A549 (cell line): ENCODE measurements around the gene PHYH. TPM values are rescaled to one million over a fixed set of nuclear protein-coding genes. Genes with fewer than 3 reads are reported as not detected.
"Not testable (repeated sequence)": the region's sequence is repeated elsewhere in the genome, so short reads cannot be mapped to it uniquely, and the experiment has no call there.

Source experiments
- ATAC-seq, 2 experiments: fragments of 200-7000 bp in 1 of 2; fragments of >200 bp in 1 of 2; cut with Nextera tagmentation in 1 of 2; cut with Tn5 transposase in 1 of 2; 3 replicates each; pipeline versions ENCODE4 v1.8.0 to v1.9.1; 2018 to 2020; ENCODE audit warnings: mild to moderate bottlenecking in 1 of 2, moderate library complexity in 1 of 2
- CTCF ChIA-PET: fragments of 300-600 bp; sonication (Branson Sonifier 250); formaldehyde crosslinking; extraction: SDS; loops from one replicate; lab custom pipeline; 2021; ENCODE audit warnings: antibody characterized with exemption, inconsistent platforms; lab: Yijun Ruan, JAX
- POLR2A ChIA-PET: fragments of 350-600 bp; formaldehyde crosslinking; extraction: SDS; loops from one replicate; lab custom pipeline; 2021; ENCODE audit warnings: antibody characterized with exemption, inconsistent platforms; lab: Yijun Ruan, JAX
- DNase-seq, 2 experiments: peaks; one replicate each; pipeline versions ENCODE4 v3.0.0 to v3.0.0-alpha.2; 2011 to 2016; ENCODE audit warnings: low read depth in 1 of 2, low spot score in 1 of 2
- FAIRE-seq: peaks from 2 replicates; lab custom pipeline; 2011; peaks lifted over from hg19 to GRCh38; lab: Jason Lieb, UNC
- H3K27ac ChIP-seq, 2 experiments: fragments of >200 bp; sonication (Bioruptor Twin); formaldehyde crosslinking; 3 replicates each; pipeline ENCODE4 v1.5.1; 2016 to 2017
- H3K4me1 ChIP-seq: fragments of >200 bp; sonication (Bioruptor Twin); formaldehyde crosslinking; 3 replicates; pipeline ENCODE4 v1.6.1; 2016
- H3K4me2 ChIP-seq: fragments of >200 bp; sonication (Bioruptor Twin); formaldehyde crosslinking; 3 replicates; pipeline ENCODE4 v1.6.1; 2016
- H3K4me3 ChIP-seq: fragments of >200 bp; sonication (Bioruptor Twin); formaldehyde crosslinking; 3 replicates; pipeline ENCODE4 v1.5.1; 2016
- H3K9me3 ChIP-seq: fragments of >200 bp; sonication (Bioruptor Twin); formaldehyde crosslinking; 3 replicates; pipeline ENCODE4 v1.6.1; 2016
- BCL3 ChIP-seq: fragments of >200 bp; sonication (Bioruptor Twin); formaldehyde crosslinking; IDR thresholded peaks from 3 replicates; pipeline ENCODE4 v1.6.1; 2016
- CHD2 ChIP-seq: fragments of 150-350 bp; IDR thresholded peaks from 2 replicates; pipeline ENCODE4 v1.6.1; 2014; ENCODE audit warnings: low read length; ENCODE audit not compliant: partially characterized antibody
- CTCF ChIP-seq: fragments of >200 bp; sonication (Bioruptor Twin); formaldehyde crosslinking; IDR thresholded peaks from 3 replicates; pipeline ENCODE4 v1.5.1; 2016
- E2F6 ChIP-seq: IDR thresholded peaks from 2 replicates; pipeline ENCODE4 v1.6.1; 2012; ENCODE audit warnings: low read depth, borderline replicate concordance
- EHF ChIP-seq: fragments of 250-450 bp; sonication (Bioruptor Pico); IDR thresholded peaks from 2 replicates; pipeline ENCODE4 v1.5.0; 2020; ENCODE audit warnings: mild to moderate bottlenecking
- EHMT2 ChIP-seq: fragments of 200-600 bp; sonication (generic); IDR thresholded peaks from 2 replicates; pipeline ENCODE4 v1.6.1; 2016; ENCODE audit warnings: antibody characterized with exemption, low read depth, mild to moderate bottlenecking, moderate library complexity
- ELK1 ChIP-seq: fragments of 150-350 bp; IDR thresholded peaks from 2 replicates; pipeline ENCODE4 v1.6.1; 2014; ENCODE audit warnings: low read depth, mild to moderate bottlenecking, low read length
- FOSB ChIP-seq: fragments of 250-450 bp; sonication (Bioruptor Pico); IDR thresholded peaks from 2 replicates; pipeline ENCODE4 v1.5.0; 2020; ENCODE audit warnings: mild to moderate bottlenecking, moderate library complexity
- FOXS1 ChIP-seq: fragments of 250-450 bp; sonication (Bioruptor Pico); IDR thresholded peaks from 2 replicates; pipeline ENCODE4 v1.5.0; 2020; ENCODE audit warnings: mild to moderate bottlenecking, moderate library complexity
- GATA3 ChIP-seq: IDR thresholded peaks from 2 replicates; pipeline ENCODE4 v1.6.1; 2012; ENCODE audit warnings: borderline replicate concordance
- HDAC2 ChIP-seq: fragments of 200-600 bp; sonication (generic); IDR thresholded peaks from 2 replicates; pipeline ENCODE4 v1.6.1; 2016
- HOXA7 ChIP-seq: fragments of 250-450 bp; sonication (Bioruptor Pico); IDR thresholded peaks from 2 replicates; pipeline ENCODE4 v1.5.0; 2020; ENCODE audit warnings: mild to moderate bottlenecking, moderate library complexity
- JUN ChIP-seq, 2 experiments: fragments of >200 bp; sonication (Bioruptor Twin); formaldehyde crosslinking; IDR thresholded peaks; 2 replicates in 1 of 2; 3 replicates in 1 of 2; pipeline ENCODE4 v1.6.1; 2016 to 2017
- KDM1A ChIP-seq: fragments of 200-600 bp; sonication (generic); IDR thresholded peaks from 2 replicates; pipeline ENCODE4 v1.6.1; 2016; ENCODE audit warnings: low read depth, mild to moderate bottlenecking
- MAX ChIP-seq: IDR thresholded peaks from 2 replicates; pipeline ENCODE4 v1.6.1; 2012
- NPAS2 ChIP-seq: fragments of 250-450 bp; sonication (Bioruptor Pico); IDR thresholded peaks from 2 replicates; pipeline ENCODE4 v1.8.0; 2022; ENCODE audit warnings: mild to moderate bottlenecking, moderate library complexity, borderline replicate concordance
- POLR2AphosphoS2 ChIP-seq: conservative IDR thresholded peaks from 2 replicates; pipeline ENCODE4 v1.6.1; 2012; ENCODE audit warnings: low read length, improper control_type of control experiment, inconsistent platforms
- RARB ChIP-seq: fragments of 250-450 bp; sonication (Bioruptor Pico); IDR thresholded peaks from 2 replicates; pipeline ENCODE4 v1.8.0; 2021; ENCODE audit warnings: mild to moderate bottlenecking, moderate library complexity
- SMC3 ChIP-seq: fragments of >200 bp; sonication (Bioruptor Twin); formaldehyde crosslinking; IDR thresholded peaks from 3 replicates; pipeline ENCODE4 v1.6.1; 2018; ENCODE audit warnings: inconsistent platforms
- SREBF2 ChIP-seq: fragments of 450-650 bp; IDR thresholded peaks from 2 replicates; pipeline ENCODE4 v1.6.1; 2014; ENCODE audit warnings: mild to moderate bottlenecking, moderate library complexity
- ZFP36 ChIP-seq: fragments of 450-650 bp; IDR thresholded peaks from 2 replicates; pipeline ENCODE4 v1.6.1; 2014; ENCODE audit warnings: borderline replicate concordance; ENCODE audit not compliant: partially characterized antibody
- ZNF302 ChIP-seq: fragments of 250-450 bp; sonication (Bioruptor Pico); IDR thresholded peaks from 2 replicates; pipeline ENCODE4 v1.9.0; 2021; ENCODE audit warnings: inconsistent platforms, mild to moderate bottlenecking, moderate library complexity
- WGBS: methylation state at CpG from one replicate; pipeline ENCODE4 v1.1.6; 2017; ENCODE audit errors: missing lambda C conversion rate; 5-methylcytosine and 5-hydroxymethylcytosine counted together
- polyA plus RNA-seq, 4 experiments: library from polyadenylated mRNA; depleted of rRNA in 3 of 4; stranded (reverse); fragments of >200 nt; fragmentation: RNase III in 1 of 4; extraction: RNeasy Plus Mini Kit Qiagen cat#74134 plus additional on column Dnase treatment in 1 of 4; gene quantifications; 2 replicates in 3 of 4; 3 replicates in 1 of 4; pipeline ENCODE4 v1.2.3, GENCODE V29; 2011 to 2017

The PHYH gene
- polyA plus RNA-seq, 2 of the 4 experiments (the other 2 are of a cell fraction), result 25.6 to 26.3 TPM

GRCh38 chr10:13236638-13237037 lies 63.2 kb downstream of the PHYH start (continued):
- TF ChIP-seq ELK1, result no peak
- TF ChIP-seq RARB (CRISPR knock-in tag), result no peak
- no peak for TF ChIP-seq MAX
- no peak for TF ChIP-seq E2F6

GRCh38 chr10:13234736-13235135 lies 65.1 kb downstream of the PHYH start:
- H3K9me3 ChIP-seq, H3K4me1 ChIP-seq, POLR2A ChIA-PET, DNase-seq, H3K27ac ChIP-seq, H3K4me3 ChIP-seq, H3K4me2 ChIP-seq, FAIRE-seq, ATAC-seq: not testable (repeated sequence)
- 56% methylated on average over 13 of the region's 13 CpGs for WGBS
- CTCF ChIA-PET, result interaction anchor here (1.0 to 1.1 kb wide), 2 partner anchors 8 to 32 kb away, joined by 3 read pairs; no protein-coding TSS in a partner anchor

GRCh38 chr10:13234172-13234571 lies 65.7 kb downstream of the PHYH start, which contains the start of gene UCMA:
UCMA (minus strand) TSS chr10:13234374; CDS start chr10:13234258, 116 bp downstream.
- Histone ChIP-seq H3K4me3 (no peak within 1 kb of the TSS), H3K27ac (no peak within 1 kb of the TSS), H3K9me3 (no peaks in the 10 kb centered on the region), H3K4me2 (no peak within 1 kb of the TSS), H3K4me1 (no peaks in the 10 kb centered on the region)
- DNase-seq (no peak), FAIRE-seq (no peak), ATAC-seq (no peak)
- POLR2A ChIA-PET, result no interaction called here
- CTCF ChIA-PET, result no interaction called here
- WGBS, result 80% methylated on average over 10 of the region's 10 CpGs
- TF ChIP-seq SMC3 (no peak), ZNF302 (CRISPR knock-in tag) (no peak), CHD2 (no peak), CTCF (no peak), HDAC2 (no peak), POLR2AphosphoS2 (no peak), GATA3 (no peak), EHF (CRISPR knock-in tag) (no peak), SREBF2 (no peak), EHMT2 (no peak), KDM1A (no peak)

GRCh38 chr10:13233358-13233757 lies 66.5 kb downstream of the PHYH start:
- ChIA-PET POLR2A (no interaction called here), CTCF (no interaction called here)
- no peak for DNase-seq
- Histone ChIP-seq H3K4me1 (no peaks in the 10 kb centered on the region), H3K4me3 (no peak overlapping the region), H3K9me3 (no peaks in the 10 kb centered on the region), H3K4me2 (no peak overlapping the region), H3K27ac (no peak overlapping the region)
- WGBS, result 68% methylated on average over 10 of the region's 14 CpGs
- no peak; a peak in 1 of 6 replicates for ATAC-seq
- no peak for FAIRE-seq
- TF ChIP-seq ZFP36, result no peak
- TF ChIP-seq ZNF302 (CRISPR knock-in tag), result no peak
- no peak for TF ChIP-seq NPAS2 (CRISPR knock-in tag)
- TF ChIP-seq BCL3, result no peak
- TF ChIP-seq FOSB (CRISPR knock-in tag), result no peak
- TF ChIP-seq MAX, result no peak
- no peak for TF ChIP-seq HOXA7 (CRISPR knock-in tag)
- no peak for TF ChIP-seq FOXS1 (CRISPR knock-in tag)
- no peak for TF ChIP-seq JUN (IDR thresholded peaks at IDR 0.05)
